ENCODE measurements around the gene CRELD2. TPM values are rescaled to one million over a fixed set of nuclear protein-coding genes. Genes with fewer than 3 reads are reported as not detected.

Gene CRELD2
- total and polyA plus RNA-seq, 5 experiments from 2014 or later, result 22.1 to 43.6 (median 35.8) TPM

DNA sequence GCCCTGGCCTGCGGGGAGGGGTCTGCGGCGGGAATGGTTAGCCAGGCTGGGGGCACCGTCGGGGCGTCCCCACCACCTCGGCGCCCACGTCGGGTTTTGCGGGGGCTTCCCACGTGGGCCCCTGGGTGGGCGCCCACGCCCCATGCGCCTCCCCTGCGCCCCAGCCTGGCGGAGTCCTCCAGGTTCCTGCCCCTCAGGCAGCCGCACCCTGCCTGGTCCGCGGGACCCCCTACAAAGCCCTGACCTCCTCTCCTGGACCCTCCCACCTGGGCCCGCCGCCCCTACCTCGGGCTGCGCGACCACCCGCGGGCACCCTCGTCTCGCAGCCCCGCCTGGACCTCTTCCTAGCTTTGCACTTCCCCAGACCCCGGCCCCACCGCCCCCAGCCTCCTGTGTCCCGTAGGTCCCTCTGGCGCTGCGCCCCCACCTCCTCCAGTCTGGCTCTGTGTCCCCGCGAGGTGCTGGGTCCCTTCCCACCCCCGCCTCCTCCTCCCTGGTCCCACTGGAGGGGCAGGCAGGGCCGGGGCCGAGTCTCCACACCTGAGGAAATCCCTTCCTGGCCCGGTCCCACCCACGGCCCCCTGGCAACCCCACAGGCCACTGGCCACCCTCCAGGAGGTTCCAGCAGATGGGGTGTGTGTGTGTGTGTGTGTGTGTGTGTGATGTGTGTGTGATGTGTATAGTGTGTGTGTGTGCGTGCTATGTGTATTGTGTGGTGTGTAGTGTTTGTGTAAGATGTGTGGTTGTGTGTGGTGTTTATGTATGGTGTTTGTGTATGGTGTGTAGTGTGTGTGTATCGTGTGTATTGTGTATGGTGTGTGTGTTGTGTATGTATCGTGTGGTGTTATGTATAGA is 54.0 kb downstream of the CRELD2 start:
- POLR2A ChIA-PET, result interaction anchor here (1.5 to 4.0 kb wide), 2 partner anchors 11 to 12 kb away, joined by 5 to 54 read pairs; partner anchors contain the start of gene PIM3
- H3K4me1 Mint-ChIP-seq, result peaks cover 16 to 35% (median 31%) of the 10 kb centered on the region in 4 donors

GRCh38 chr22:49973018-49973961 is 54.9 kb downstream of the CRELD2 start:
- Mint-ChIP-seq H3K36me3 (no peaks in the 10 kb centered on the region), H3K27ac (no peak overlapping the region), H3K4me3 (no peak overlapping the region), H3K4me1 (peaks cover 16 to 31% (median 26%) of the 10 kb centered on the region in 4 donors), H3K27me3 (peaks cover 0 to 1% (median 0%) of the 10 kb centered on the region in 5 donors), H3K9me3 (peaks cover 0 to under 1% (median 0%) of the 10 kb centered on the region in 9 donors)
- POLR2A ChIA-PET, result no interaction called here
- DNase-seq (peak in 1 of 10 donors; percentile 32), ATAC-seq (no peak)

More for the DNA sequence above, 54.0 kb downstream of the CRELD2 start:
- Mint-ChIP-seq H3K9me3 (no peaks in the 10 kb centered on the region), H3K27me3 (peaks cover 0 to 1% (median 0%) of the 10 kb centered on the region in 5 donors), H3K4me3 (peak overlapping the region in 1 of 10 donors; percentile 27), H3K36me3 (no peaks in the 10 kb centered on the region), H3K27ac (no peak overlapping the region)
- ATAC-seq (no peak), DNase-seq (peak in 4 of 10 donors; percentile 0 to 59 (median 12))

- H3K27ac Mint-ChIP-seq, result peak overlapping the region in 8 of 10 donors; percentile 65 to 86 (median 76)
Observed at GRCh38 chr22:49975543-49976389, 57.3 kb downstream of the CRELD2 start.

DNA sequence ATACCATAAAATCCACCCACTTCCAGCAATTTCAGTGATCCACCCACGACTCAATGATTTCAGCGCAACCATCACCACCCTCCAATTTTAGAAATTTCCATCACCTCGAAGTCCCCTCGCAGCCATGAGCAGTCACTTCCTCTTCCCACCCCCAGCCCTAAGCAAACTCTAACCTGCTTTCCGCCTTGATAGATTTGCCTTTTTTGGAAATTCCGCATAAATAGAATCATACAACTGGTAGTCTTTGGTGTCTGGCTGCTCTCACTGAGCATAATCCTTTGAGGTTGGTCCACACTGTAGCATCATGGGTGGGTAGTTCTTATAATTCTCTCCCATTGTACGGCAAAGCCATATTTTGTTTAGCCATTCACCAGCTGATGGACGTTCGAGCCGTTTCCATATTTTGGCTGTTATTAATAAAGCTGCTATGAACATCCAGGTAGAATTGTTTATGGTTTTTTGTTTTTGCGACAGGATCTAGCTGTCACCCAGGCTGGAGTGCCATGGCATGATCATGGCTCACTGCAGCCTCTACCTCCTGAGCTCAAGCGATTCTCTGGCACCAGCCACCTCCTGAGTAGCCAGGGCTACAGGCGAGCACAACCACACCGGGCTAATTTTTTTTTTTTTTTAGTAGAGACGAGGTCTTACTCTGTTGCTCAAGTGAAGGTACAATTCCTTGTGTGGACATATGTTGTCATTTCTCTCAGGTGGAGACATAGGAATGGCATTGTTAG is 58.2 kb downstream of the CRELD2 start:
- peaks cover 0 to 8% (median 5%) of the 10 kb centered on the region in 5 donors for H3K27me3 Mint-ChIP-seq
- H3K9me3 Mint-ChIP-seq, result peaks cover 8 to 18% (median 9%) of the 10 kb centered on the region in 9 donors
- POLR2A ChIA-PET, result interaction anchor here (0.7 to 0.9 kb wide), 4 partner anchors 9 to 32 kb away, joined by 3 to 4 read pairs (median 4); no protein-coding TSS in a partner anchor
- peaks cover 14 to 16% (median 15%) of the 10 kb centered on the region in 4 donors for H3K4me1 Mint-ChIP-seq
- H3K36me3 Mint-ChIP-seq, result peaks cover 3 to 12% (median 9%) of the 10 kb centered on the region in 3 donors
- H3K4me3 Mint-ChIP-seq, result peak overlapping the region in 5 of 10 donors; percentile 10 to 43 (median 20)
- peak in 4 of 10 donors; percentile 1 to 59 (median 17) for DNase-seq
- peak; percentile 64 to 78 for ATAC-seq
- peak overlapping the region in 7 of 10 donors; percentile 6 to 67 (median 56) for H3K27ac Mint-ChIP-seq

More at GRCh38 chr22:49975543-49976389, 57.3 kb downstream of the CRELD2 start:
- ATAC-seq (peak; percentile 3 to 17), DNase-seq (peak in 4 of 10 donors; percentile 1 to 53 (median 20))
- Mint-ChIP-seq H3K4me1 (peaks cover 15 to 20% (median 19%) of the 10 kb centered on the region in 4 donors), H3K36me3 (peaks cover 3 to 9% (median 8%) of the 10 kb centered on the region in 3 donors), H3K4me3 (peak overlapping the region in 3 of 10 donors; percentile 20 to 66 (median 24)), H3K27me3 (peaks cover 0 to 5% (median 3%) of the 10 kb centered on the region in 5 donors), H3K9me3 (peaks cover 8 to 14% (median 9%) of the 10 kb centered on the region in 9 donors)
- POLR2A ChIA-PET, result interaction anchor here (0.9 kb wide), 1 partner anchor 13 kb away, joined by 3 read pairs; no protein-coding TSS in a partner anchor

Small RNA genes lying within 50 kb of the gene (microRNA-seq; reads per million reads assigned to microRNA genes)
- gene MIR6821 (ENCODE audit: borderline microRNAs expressed), result not detected

Other genes starting within 250 kb of the CRELD2 start
- gene BRD1, start 90.8 kb upstream of the CRELD2 start, total RNA-seq, result 10 to 100 TPM; 80.9 to 86.8 TPM
- 1 to 10 TPM; 1.9 to 3.7 (median 2.2) TPM for gene BRD1, start 90.8 kb upstream of the CRELD2 start, polyA plus RNA-seq
- gene ZBED4, start 64.8 kb upstream of the CRELD2 start, total RNA-seq, result 10 to 100 TPM; 17.6 to 18.1 TPM
- 10 to 100 TPM in 1 of 3 donors, 1 to 10 TPM in 2; 5.5 to 11.4 (median 8.1) TPM for gene ZBED4, start 64.8 kb upstream of the CRELD2 start, polyA plus RNA-seq
- gene ALG12, start 196 bp upstream of the CRELD2 start, total RNA-seq, result 10 to 100 TPM; 20.3 to 23.6 TPM
- gene ALG12, start 196 bp upstream of the CRELD2 start, polyA plus RNA-seq, result 10 to 100 TPM; 10.8 to 17.0 (median 16.9) TPM
- gene PIM3, start 42.1 kb downstream of the CRELD2 start, total RNA-seq, result 10 to 100 TPM; 42.0 to 44.0 TPM
- 10 to 100 TPM; 12.4 to 26.0 (median 13.6) TPM for gene PIM3, start 42.1 kb downstream of the CRELD2 start, polyA plus RNA-seq
- gene IL17REL, start 94.1 kb downstream of the CRELD2 start, total RNA-seq, result not detected
- not detected for gene IL17REL, start 94.1 kb downstream of the CRELD2 start, polyA plus RNA-seq
- not detected for gene TTLL8, start 139.7 kb downstream of the CRELD2 start, total RNA-seq
- gene TTLL8, start 139.7 kb downstream of the CRELD2 start, polyA plus RNA-seq, result not detected
- gene MLC1, start 166.8 kb downstream of the CRELD2 start, total RNA-seq, result under 1 TPM; 0.16 to 0.36 TPM
- gene MLC1, start 166.8 kb downstream of the CRELD2 start, polyA plus RNA-seq, result 1 to 10 TPM in 1 of 3 donors, under 1 TPM in 2; 0.12 to 1.8 (median 0.34) TPM
- not detected for gene MOV10L1, start 171.4 kb downstream of the CRELD2 start, total RNA-seq
- gene MOV10L1, start 171.4 kb downstream of the CRELD2 start, polyA plus RNA-seq, result not detected

Data from naive thymus-derived CD8-positive, alpha-beta T cell (primary cell).